Gastroesophageal sphincter (tissue), 4 donors: ENCODE measurements around the gene FBP1. TPM values are rescaled to one million over a fixed set of nuclear protein-coding genes. Genes with fewer than 3 reads are reported as not detected.
A peak's percentile ranks its signal among the peaks of the same experiment; 100 is the strongest.

Experiments used
- ATAC-seq: fragments of 150-250 bp; one replicate; pipeline ENCODE4 v1.9.1; 2016; ENCODE audit warnings: mild to moderate bottlenecking, moderate library complexity
- H3K27ac ChIP-seq, 4 donors: fragments of 200-600 bp; sonication (generic) in 3 of 4; 1 replicate in 3 of 4; 2 replicates in 1 of 4; pipeline ENCODE4 v1.5.1; 2016 to 2019
- H3K27me3 ChIP-seq: fragments of 200-600 bp; sonication (generic); one replicate; pipeline ENCODE4 v1.5.1; 2019
- H3K36me3 ChIP-seq, 2 donors: fragments of 200-600 bp; sonication (generic); one replicate each; pipeline ENCODE4 v1.5.1; 2019; ENCODE audit warnings: control low read depth in 1 of 2
- H3K4me1 ChIP-seq, 3 donors: fragments of 200-600 bp; sonication (generic); 1 replicate in 2 of 3; 2 replicates in 1 of 3; pipeline ENCODE4 v1.5.1; 2016 to 2019; ENCODE audit warnings: control low read depth in 2 of 3
- H3K4me3 ChIP-seq, 2 donors: fragments of 200-600 bp; sonication (generic); one replicate each; pipeline ENCODE4 v1.5.1; 2019; ENCODE audit warnings: mild to moderate bottlenecking in 1 of 2, moderate library complexity in 1 of 2
- H3K9me3 ChIP-seq, 3 donors: fragments of 200-600 bp; sonication (generic); one replicate each; pipeline ENCODE4 v1.5.1; 2017 to 2019; ENCODE audit warnings: control low read depth in 2 of 3
- CTCF ChIP-seq, 4 experiments: fragments of 200-600 bp in 2 of 4; fragments of 450-650 bp in 2 of 4; sonication (generic) in 1 of 4; IDR thresholded peaks; one replicate each; pipeline ENCODE4 v1.5.1; 2017 to 2019; ENCODE audit warnings: antibody characterized with exemption in 4 of 4, mild to moderate bottlenecking in 2 of 4, moderate library complexity in 2 of 4
- EP300 ChIP-seq: sonication (generic); formaldehyde crosslinking; IDR thresholded peaks from one replicate; pipeline ENCODE4 v1.6.1; 2017; ENCODE audit warnings: antibody characterized with exemption, mild to moderate bottlenecking
- POLR2A ChIP-seq, 2 donors: fragments of 450-650 bp; IDR thresholded peaks; one replicate each; pipeline ENCODE4 v1.6.1; 2017; ENCODE audit warnings: antibody characterized with exemption in 2 of 2, mild to moderate bottlenecking in 2 of 2, moderate library complexity in 1 of 2
- POLR2AphosphoS5 ChIP-seq: sonication (generic); formaldehyde crosslinking; IDR thresholded peaks from one replicate; pipeline ENCODE4 v1.6.1; 2017; ENCODE audit warnings: antibody characterized with exemption
- WGBS, 2 donors: methylation state at CpG; one replicate each; pipeline ENCODE4 v1.1.5; 2018; ENCODE audit warnings: low coverage in 1 of 2; 5-methylcytosine and 5-hydroxymethylcytosine counted together
- total RNA-seq, 4 donors: library from RNA; depleted of rRNA; stranded (reverse); fragments of >200 nt; gene quantifications; one replicate each; pipeline ENCODE4 v1.1.0, GENCODE V29; 2016

Gene FBP1
- total RNA-seq, 4 donors from 2014 or later: 0.72 to 6.3 (median 2.3) TPM; not detected in 1

GRCh38 chr9:94657021-94657725, 17.9 kb upstream of the FBP1 start:
- TF ChIP-seq POLR2AphosphoS5 (no peak), POLR2A (IDR thresholded peaks at IDR 0.05) (no peak), EP300 (no peak), CTCF (IDR thresholded peaks at IDR 0.05) (no peak)
- WGBS, 2 donors: 100% methylated on average over 2 of the region's 4 CpGs
- Histone ChIP-seq H3K4me1 (peaks cover 0 to 11% (median 0%) of the 10 kb centered on the region in 3 donors), H3K27ac (no peak overlapping the region), H3K36me3 (no peaks in the 10 kb centered on the region), H3K4me3 (no peak overlapping the region), H3K27me3 (no peaks in the 10 kb centered on the region), H3K9me3 (no peaks in the 10 kb centered on the region)
- ATAC-seq: no peak

- 14 to 21% methylated on average over 4 to 6 of the region's 6 CpGs for WGBS, 2 donors
- Histone ChIP-seq H3K9me3 (no peaks in the 10 kb centered on the region), H3K4me3 (peak overlapping the region in 1 of 2 donors; percentile 30), H3K36me3 (no peaks in the 10 kb centered on the region), H3K27ac (peak overlapping the region in 1 of 4 donors; percentile 19), H3K27me3 (no peaks in the 10 kb centered on the region), H3K4me1 (peaks cover 0 to 11% (median 0%) of the 10 kb centered on the region in 3 donors)
- ATAC-seq: peak; percentile 60
- TF ChIP-seq POLR2AphosphoS5 (no peak), CTCF (IDR thresholded peaks at IDR 0.05) (no peak), POLR2A (IDR thresholded peaks at IDR 0.05) (no peak), EP300 (no peak)
These were observed 16.9 kb upstream of the FBP1 start for GRCh38 chr9:94656200-94656599.

- ATAC-seq: no peak
- H3K4me3 ChIP-seq: peak overlapping the region in 1 of 2 donors; percentile 30
- WGBS, 2 donors: 46 to 66% methylated on average over 3 to 9 of the region's 10 CpGs
These were observed 16.4 kb upstream of the FBP1 start for GRCh38 chr9:94655739-94656138.

GRCh38 chr9:94654165-94654894, 15.0 kb upstream of the FBP1 start:
- Histone ChIP-seq H3K27ac (no peak overlapping the region), H3K4me3 (no peak overlapping the region), H3K9me3 (no peaks in the 10 kb centered on the region), H3K4me1 (peaks cover 0 to 11% (median 0%) of the 10 kb centered on the region in 3 donors), H3K36me3 (no peaks in the 10 kb centered on the region), H3K27me3 (no peaks in the 10 kb centered on the region)
- ATAC-seq: peak; percentile 22
- TF ChIP-seq EP300 (no peak), CTCF (IDR thresholded peaks at IDR 0.05) (no peak), POLR2A (IDR thresholded peaks at IDR 0.05) (no peak), POLR2AphosphoS5 (no peak)
- 87 to 93% methylated on average over 4 to 5 of the region's 10 CpGs for WGBS, 2 donors

More at GRCh38 chr9:94655739-94656138, 16.4 kb upstream of the FBP1 start:
- Histone ChIP-seq H3K27me3 (no peaks in the 10 kb centered on the region), H3K27ac (peak overlapping the region in 1 of 4 donors; percentile 19), H3K4me1 (peaks cover 0 to 11% (median 0%) of the 10 kb centered on the region in 3 donors), H3K9me3 (no peaks in the 10 kb centered on the region), H3K36me3 (no peaks in the 10 kb centered on the region)
- TF ChIP-seq POLR2A (IDR thresholded peaks at IDR 0.05) (no peak), CTCF (IDR thresholded peaks at IDR 0.05) (no peak), EP300 (no peak), POLR2AphosphoS5 (no peak)
